Measurements from ENCODE around the gene CLDN14. TPM values are rescaled to one million over a fixed set of nuclear protein-coding genes. Genes with fewer than 3 reads are reported as not detected.

The CLDN14 gene
- total and polyA plus RNA-seq, 4 donors, result 0.08 to 0.49 (median 0.15) TPM; not detected in 1

GRCh38 chr21:36461277-36461917 lies 18.5 kb downstream of the CLDN14 start:
- Histone ChIP-seq H3K27me3 (ENCODE audit: control insufficient read depth in 3 of 3, insufficient read depth in 3 of 3, low read length in 2 of 3) (no peaks in the 10 kb centered on the region), H3K9me3 (ENCODE audit: control insufficient read depth in 4 of 4, insufficient read depth in 3 of 4, low read length in 3 of 4) (peaks cover 0 to 3% (median 0%) of the 10 kb centered on the region in 4 donors), H3K4me3 (no peak overlapping the region), H3K27ac (ENCODE audit: low read depth in 1 of 2, low read length in 1 of 2) (no peak overlapping the region), H3K9ac (ENCODE audit: insufficient read depth in 1 of 2, low read length in 2 of 2) (no peak overlapping the region), H3K4me1 (ENCODE audit: control insufficient read depth in 5 of 5, insufficient read depth in 5 of 5, low read length in 5 of 5) (peaks cover 0 to 5% (median 0%) of the 10 kb centered on the region in 5 donors), H3K36me3 (ENCODE audit: control insufficient read depth in 4 of 4, insufficient read depth in 4 of 4, low read length in 4 of 4) (no peaks in the 10 kb centered on the region)
- WGBS, 2 donors, result 90 to 95% methylated on average over 34 of the region's 34 CpGs
- DNase-seq (no peak), ATAC-seq (ENCODE audit: insufficient read depth, low FRiP score) (no peak)
- TF ChIP-seq CTCF (IDR thresholded peaks at IDR 0.05; ENCODE audit: control extremely low read depth, extremely low read depth), result no peak

DNA sequence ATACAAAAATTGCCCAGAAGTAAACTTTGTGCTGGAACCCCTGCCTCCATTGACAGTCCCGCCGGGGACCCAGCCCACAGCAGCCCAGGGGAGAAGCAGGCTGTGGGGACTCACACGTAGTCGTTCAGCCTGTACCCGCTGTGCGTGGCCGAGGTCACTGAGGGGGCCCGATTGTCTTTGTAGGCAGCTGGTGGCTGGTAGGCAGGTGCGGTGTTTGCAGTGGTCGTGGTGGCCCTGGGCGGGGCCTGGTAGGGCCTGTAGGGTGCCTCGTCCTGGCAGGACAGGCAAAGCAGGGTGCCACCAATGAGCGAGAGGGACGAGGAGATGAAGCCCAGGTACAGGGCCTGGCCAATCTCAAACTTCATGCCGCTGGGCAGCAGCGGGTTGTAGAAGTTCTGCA lies 19.1 kb downstream of the CLDN14 start:
- TF ChIP-seq CTCF (IDR thresholded peaks at IDR 0.05; ENCODE audit: control extremely low read depth, extremely low read depth), result no peak
- H3K9me3 ChIP-seq (ENCODE audit: control insufficient read depth in 4 of 4, insufficient read depth in 3 of 4, low read length in 3 of 4), result peaks cover 0 to 3% (median 0%) of the 10 kb centered on the region in 4 donors
- no peak for ATAC-seq (ENCODE audit: insufficient read depth, low FRiP score)
- no peak for DNase-seq
- H3K9ac ChIP-seq (ENCODE audit: insufficient read depth in 1 of 2, low read length in 2 of 2), result no peak overlapping the region
- H3K36me3 ChIP-seq (ENCODE audit: control insufficient read depth in 4 of 4, insufficient read depth in 4 of 4, low read length in 4 of 4), result no peaks in the 10 kb centered on the region
- 85 to 94% methylated on average over 16 of the region's 16 CpGs for WGBS, 2 donors
- no peaks in the 10 kb centered on the region for H3K27me3 ChIP-seq (ENCODE audit: control insufficient read depth in 3 of 3, insufficient read depth in 3 of 3, low read length in 2 of 3)
- H3K4me3 ChIP-seq, result no peak overlapping the region
- H3K27ac ChIP-seq (ENCODE audit: low read depth in 1 of 2, low read length in 1 of 2), result no peak overlapping the region
- peaks cover 0 to 5% (median 0%) of the 10 kb centered on the region in 5 donors for H3K4me1 ChIP-seq (ENCODE audit: control insufficient read depth in 5 of 5, insufficient read depth in 5 of 5, low read length in 5 of 5)

DNA sequence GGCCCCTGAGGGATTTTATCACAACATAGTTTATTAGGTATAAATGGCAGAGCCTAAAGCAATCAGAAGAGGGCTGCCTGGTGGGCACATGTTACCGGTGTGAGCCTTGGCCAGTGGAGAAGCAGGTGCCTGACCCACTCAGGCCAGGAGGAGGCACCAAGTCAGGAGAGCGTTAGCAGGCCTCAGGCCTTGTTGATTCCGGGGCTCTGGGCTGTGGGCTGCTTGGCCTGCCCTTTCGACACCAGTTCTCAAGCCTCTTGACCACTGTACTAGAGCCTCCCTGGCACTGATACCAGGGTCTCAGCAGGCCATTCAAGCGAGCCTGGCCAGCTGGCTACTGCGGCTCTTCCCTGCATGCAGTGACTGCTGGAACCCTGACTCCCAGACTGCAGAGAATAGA lies 20.8 kb downstream of the CLDN14 start:
- peaks cover 0 to 16% (median 4%) of the 10 kb centered on the region in 5 donors for H3K4me1 ChIP-seq (ENCODE audit: control insufficient read depth in 5 of 5, insufficient read depth in 5 of 5, low read length in 5 of 5)
- 96 to 98% methylated on average over 6 of the region's 6 CpGs for WGBS, 2 donors
- peaks cover 0 to 3% (median 0%) of the 10 kb centered on the region in 4 donors for H3K9me3 ChIP-seq (ENCODE audit: control insufficient read depth in 4 of 4, insufficient read depth in 3 of 4, low read length in 3 of 4)
- DNase-seq (no peak), ATAC-seq (ENCODE audit: insufficient read depth, low FRiP score) (no peak)
- H3K27me3 ChIP-seq (ENCODE audit: control insufficient read depth in 3 of 3, insufficient read depth in 3 of 3, low read length in 2 of 3), result no peaks in the 10 kb centered on the region
- no peak overlapping the region for H3K9ac ChIP-seq (ENCODE audit: insufficient read depth in 1 of 2, low read length in 2 of 2)
- no peak overlapping the region for H3K27ac ChIP-seq (ENCODE audit: low read depth in 1 of 2, low read length in 1 of 2)
- no peak overlapping the region for H3K4me3 ChIP-seq
- no peaks in the 10 kb centered on the region for H3K36me3 ChIP-seq (ENCODE audit: control insufficient read depth in 4 of 4, insufficient read depth in 4 of 4, low read length in 4 of 4)
- TF ChIP-seq CTCF (IDR thresholded peaks at IDR 0.05; ENCODE audit: control extremely low read depth, extremely low read depth), result no peak

Measured in lung (tissue), 12 donors.